T-cell (primary cell): ENCODE data around the gene TRIM33. TPM values are rescaled to one million over a fixed set of nuclear protein-coding genes. Genes with fewer than 3 reads are reported as not detected.
A peak's percentile ranks its signal among the peaks of the same experiment; 100 is the strongest.

Source experiments
- ATAC-seq, 4 experiments: fragments of 200-7000 bp in 3 of 4; fragments of 150-1000 bp in 1 of 4; cut with Tn5 transposase; replicated peaks in 1 of 4; 1 replicate in 3 of 4; 2 replicates in 1 of 4; pipeline ENCODE4 v1.10.0; 2021; ENCODE audit warnings: moderate library complexity in 3 of 4, mild to moderate bottlenecking in 2 of 4, moderate number of reproducible peaks in 1 of 4
- CTCF ChIA-PET, 2 donors: fragments of 300-600 bp; sonication (Branson Sonifier 250); formaldehyde crosslinking; loops; one replicate each; lab custom pipeline; 2022; ENCODE audit warnings: antibody characterized with exemption in 2 of 2; lab: Charles Lee
- POLR2A ChIA-PET, 2 donors: fragments of 300-600 bp; sonication (Branson Sonifier 250); formaldehyde crosslinking; loops; one replicate each; lab custom pipeline; 2022; ENCODE audit warnings: antibody characterized with exemption in 2 of 2; lab: Charles Lee
- DNase-seq, 35 experiments: peaks; one replicate each; pipeline versions ENCODE4 v3.0.0 to v3.0.0-alpha.2; 2013 to 2023
- H3K27ac ChIP-seq: one replicate; pipeline ENCODE4 v1.5.1; 2013; ENCODE audit warnings: low read length
- H3K27me3 ChIP-seq, 2 experiments: replicated peaks in 1 of 2; 1 replicate in 1 of 2; 2 replicates in 1 of 2; pipeline versions ENCODE4 v1.6.1 to v1.7.0; 2013; ENCODE audit warnings: low read length in 1 of 2, mixed read lengths in 1 of 2; ENCODE audit not compliant: control insufficient read depth in 2 of 2, insufficient read depth in 2 of 2; ENCODE audit errors: extremely low read depth in 1 of 2
- H3K36me3 ChIP-seq, 2 donors: 1 replicate in 1 of 2; 2 replicates in 1 of 2; pipeline versions ENCODE4 v1.6.1 to v1.7.0; 2013; ENCODE audit warnings: low read length in 1 of 2; ENCODE audit not compliant: control insufficient read depth in 2 of 2, insufficient read depth in 1 of 2; ENCODE audit errors: extremely low read depth in 1 of 2
- H3K4me1 ChIP-seq, 2 experiments: 1 replicate in 1 of 2; 2 replicates in 1 of 2; pipeline versions ENCODE4 v1.6.1 to v1.7.0; 2013; ENCODE audit warnings: low read length in 2 of 2, mixed read lengths in 1 of 2; ENCODE audit not compliant: insufficient read depth in 2 of 2, control insufficient read depth in 1 of 2; ENCODE audit errors: extremely low read depth in 1 of 2
- H3K4me3 ChIP-seq, 2 donors: 1 replicate in 1 of 2; 2 replicates in 1 of 2; pipeline versions ENCODE4 v1.5.1 to v1.7.0; 2013; ENCODE audit warnings: mild to moderate bottlenecking in 2 of 2, low read length in 1 of 2, moderate library complexity in 1 of 2; ENCODE audit not compliant: control insufficient read depth in 1 of 2; ENCODE audit errors: extremely low read depth in 1 of 2
- H3K9me3 ChIP-seq: 2 replicates; pipeline ENCODE4 v1.7.0; 2013
- H3K27ac Mint-ChIP-seq, 2 donors: one replicate each; pipeline ENCODE4 v1.8.0; 2020 to 2021; ENCODE audit warnings: mild to moderate bottlenecking in 2 of 2, mixed read lengths in 2 of 2
- H3K27me3 Mint-ChIP-seq, 2 donors: one replicate each; pipeline ENCODE4 v1.8.0; 2021 to 2022; ENCODE audit warnings: mixed read lengths in 2 of 2
- H3K36me3 Mint-ChIP-seq: one replicate; pipeline ENCODE4 v1.8.0; 2021; ENCODE audit warnings: mixed read lengths
- H3K4me1 Mint-ChIP-seq, 3 donors: one replicate each; pipeline ENCODE4 v1.8.0; 2020 to 2022; ENCODE audit warnings: mixed read lengths in 3 of 3, mild to moderate bottlenecking in 1 of 3
- H3K4me3 Mint-ChIP-seq, 3 donors: one replicate each; pipeline ENCODE4 v1.8.0; 2020 to 2022; ENCODE audit warnings: mild to moderate bottlenecking in 3 of 3, mixed read lengths in 3 of 3, moderate library complexity in 3 of 3
- H3K9me3 Mint-ChIP-seq, 3 donors: one replicate each; pipeline ENCODE4 v1.8.0; 2020 to 2022; ENCODE audit warnings: mixed read lengths in 3 of 3
- WGBS: methylation state at CpG from one replicate; pipeline ENCODE4 v1.1.5; 2013; ENCODE audit warnings: missing lambda C conversion rate; ENCODE audit not compliant: insufficient coverage; 5-methylcytosine and 5-hydroxymethylcytosine counted together
- total RNA-seq, 35 experiments: library from RNA in 6 of 35; stranded (reverse) in 6 of 35; fragments of 120-200 nt in 1 of 35; gene quantifications; one replicate each; pipeline versions ENCODE4 v1.2.1 to v1.2.4 and lab custom pipeline; 2013 to 2026

The TRIM33 gene
- total RNA-seq, 5 donors from 2014 or later (not counting 1 experiment from before 2014, with no cell fraction given) = 41.6 to 60.6 (median 47.3) TPM

DNA sequence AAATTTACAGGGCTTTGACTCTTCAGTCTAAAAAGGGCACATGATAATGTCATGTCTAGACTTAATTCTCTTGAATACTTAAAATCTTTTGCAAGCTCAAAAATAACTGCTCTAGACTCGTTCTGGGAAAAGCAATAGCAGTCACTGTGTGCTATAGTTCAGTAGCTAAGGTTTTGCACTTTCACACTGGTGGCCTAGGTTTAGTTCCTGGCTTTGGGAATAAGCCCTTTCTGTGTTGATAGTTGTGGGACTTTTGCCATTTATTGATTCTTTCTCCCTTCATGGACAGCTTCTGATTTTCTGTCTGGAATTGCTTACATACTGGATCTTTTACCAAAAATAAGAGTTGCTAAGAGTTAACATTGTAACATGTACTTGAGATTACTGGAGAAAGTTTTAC lies 151.2 kb downstream of the TRIM33 start:
- Histone ChIP-seq H3K4me3 (no peak overlapping the region), H3K9me3 (peaks cover 4% of the 10 kb centered on the region), H3K27ac (no peak overlapping the region), H3K36me3 (no peaks in the 10 kb centered on the region), H3K4me1 (no peaks in the 10 kb centered on the region), H3K27me3 (peaks cover 0 to 2% of the 10 kb centered on the region in 2 experiments)
- H3K36me3 Mint-ChIP-seq = peaks cover 3% of the 10 kb centered on the region
- no peak overlapping the region for H3K27ac Mint-ChIP-seq
- ATAC-seq = no peak
- H3K4me1 Mint-ChIP-seq = no peaks in the 10 kb centered on the region
- no peak for DNase-seq
- POLR2A ChIA-PET = interaction anchor here in 1 of 2 donors (0.6 kb wide), 1 partner anchor 406 kb away, joined by 3 read pairs; no protein-coding TSS in a partner anchor
- H3K27me3 Mint-ChIP-seq = no peaks in the 10 kb centered on the region
- no peak overlapping the region for H3K4me3 Mint-ChIP-seq
- CTCF ChIA-PET = interaction anchor here in 1 of 2 donors (0.6 kb wide), 1 partner anchor 197 kb away, joined by 6 read pairs; no protein-coding TSS in a partner anchor
- no CpG with 5 or more reads among the region's 1 CpG for WGBS
- peaks cover 0 to 15% (median 6%) of the 10 kb centered on the region in 3 donors for H3K9me3 Mint-ChIP-seq

DNA sequence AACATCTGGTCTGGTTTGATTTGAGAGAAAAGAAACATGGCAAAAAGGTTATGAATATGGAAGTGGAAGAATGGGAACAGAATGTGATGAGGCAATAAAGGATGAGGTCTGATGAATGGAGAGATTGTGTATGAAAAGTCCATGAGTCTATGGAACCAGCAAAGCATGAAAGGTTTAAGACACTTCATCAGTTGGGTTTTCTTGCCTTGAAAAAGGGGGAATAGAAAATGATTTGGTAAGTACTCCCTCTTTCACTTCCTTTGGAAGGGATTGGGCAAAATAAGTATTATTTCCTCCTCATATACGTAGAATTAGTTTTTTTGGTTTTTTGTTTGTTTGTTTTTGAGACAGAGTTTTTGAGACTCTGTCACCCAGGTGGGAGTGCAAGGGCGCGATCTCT lies 155.8 kb downstream of the TRIM33 start:
- Mint-ChIP-seq H3K4me3 (no peak overlapping the region), H3K27me3 (peaks cover 0 to 2% of the 10 kb centered on the region in 2 donors), H3K27ac (no peak overlapping the region), H3K4me1 (peaks cover 5 to 16% (median 7%) of the 10 kb centered on the region in 3 donors), H3K9me3 (no peaks in the 10 kb centered on the region), H3K36me3 (peaks cover 3% of the 10 kb centered on the region)
- ATAC-seq (no peak), DNase-seq (no peak)
- WGBS = 100% methylated on average over 2 of the region's 3 CpGs
- no peaks in the 10 kb centered on the region for H3K4me1 ChIP-seq
- ChIA-PET CTCF (no interaction called here), POLR2A (no interaction called here)
- H3K4me3 ChIP-seq = no peak overlapping the region
- H3K27ac ChIP-seq = no peak overlapping the region
- H3K36me3 ChIP-seq = no peaks in the 10 kb centered on the region
- H3K9me3 ChIP-seq = no peaks in the 10 kb centered on the region
- H3K27me3 ChIP-seq = no peaks in the 10 kb centered on the region

DNA sequence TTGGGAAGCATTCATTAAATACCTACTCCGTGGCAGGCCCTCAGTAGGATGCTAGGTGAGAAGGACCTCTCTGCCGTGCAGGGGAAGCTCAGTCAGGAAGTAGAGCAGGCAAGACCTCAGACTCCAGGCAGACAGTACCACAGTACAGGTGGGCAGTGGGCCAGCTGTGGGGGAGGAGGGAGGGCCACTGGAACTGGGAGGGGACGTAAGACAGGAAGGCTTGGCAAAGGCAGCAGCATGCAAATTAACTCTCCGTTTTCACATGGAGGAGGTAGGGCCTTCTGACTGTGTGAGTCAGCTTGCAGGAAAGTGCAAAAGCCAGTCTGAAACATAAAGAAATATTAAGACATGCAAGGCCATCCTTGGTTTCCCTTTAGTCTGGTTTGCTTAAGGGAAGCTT lies 157.7 kb downstream of the TRIM33 start:
- ChIA-PET CTCF (interaction anchor here in 1 of 2 donors (1.2 to 1.5 kb wide), 2 partner anchors 12 to 23 kb away, joined by 3 read pairs; no protein-coding TSS in a partner anchor), POLR2A (interaction anchor here in 1 of 2 donors (0.6 kb wide), 1 partner anchor 10 kb away, joined by 3 read pairs; no protein-coding TSS in a partner anchor)
- DNase-seq (peak in 2 of 35 experiments; percentile 30 to 36), ATAC-seq (peak in 3 of 4 experiments; percentile 30 to 68 (median 34))
- no peaks in the 10 kb centered on the region for H3K27me3 ChIP-seq
- H3K27me3 Mint-ChIP-seq = peaks cover 0 to 2% of the 10 kb centered on the region in 2 donors
- no peaks in the 10 kb centered on the region for H3K9me3 Mint-ChIP-seq
- no peak overlapping the region for H3K4me3 ChIP-seq
- H3K36me3 ChIP-seq = no peaks in the 10 kb centered on the region
- H3K9me3 ChIP-seq = no peaks in the 10 kb centered on the region
- H3K4me1 ChIP-seq = no peaks in the 10 kb centered on the region
- WGBS = no CpG with 5 or more reads among the region's 4 CpGs
- H3K4me3 Mint-ChIP-seq = no peak overlapping the region
- no peak overlapping the region for H3K27ac ChIP-seq
- peak overlapping the region in 1 of 2 donors; percentile 74 for H3K27ac Mint-ChIP-seq
- no peaks in the 10 kb centered on the region for H3K36me3 Mint-ChIP-seq
- peaks cover 5 to 16% (median 7%) of the 10 kb centered on the region in 3 donors for H3K4me1 Mint-ChIP-seq

DNA sequence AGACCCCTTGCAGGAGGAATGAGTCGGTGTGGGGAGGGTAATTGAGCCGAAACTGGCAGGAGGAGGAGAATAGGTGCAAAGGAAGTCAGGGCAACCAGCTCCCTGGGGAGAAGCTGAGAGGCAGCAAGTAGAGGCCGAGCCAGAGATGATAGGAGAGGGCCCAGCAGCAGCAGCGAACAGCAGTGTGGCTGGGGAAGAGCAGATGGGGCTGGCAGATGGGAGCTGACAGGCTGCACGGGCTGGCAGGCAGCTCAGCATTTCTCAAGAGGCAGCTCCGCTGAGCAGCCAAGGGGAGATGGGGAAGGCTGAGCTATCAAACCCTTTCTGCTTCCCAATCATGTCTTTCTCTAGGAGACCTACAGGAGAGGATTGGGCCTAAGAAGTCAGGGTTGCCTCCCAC lies 158.2 kb downstream of the TRIM33 start:
- H3K4me1 ChIP-seq = no peaks in the 10 kb centered on the region
- H3K36me3 Mint-ChIP-seq = no peaks in the 10 kb centered on the region
- H3K27me3 ChIP-seq = no peaks in the 10 kb centered on the region
- ATAC-seq (no peak), DNase-seq (no peak)
- H3K4me3 Mint-ChIP-seq = no peak overlapping the region
- CTCF ChIA-PET = interaction anchor here (0.5 to 1.2 kb wide), 2 partner anchors 23 to 76 kb away, joined by 3 to 4 read pairs; no protein-coding TSS in a partner anchor
- no peaks in the 10 kb centered on the region for H3K9me3 ChIP-seq
- POLR2A ChIA-PET = interaction anchor here in 1 of 2 donors (0.6 kb wide), 1 partner anchor 11 kb away, joined by 3 read pairs; no protein-coding TSS in a partner anchor
- H3K27ac ChIP-seq = no peak overlapping the region
- H3K36me3 ChIP-seq = no peaks in the 10 kb centered on the region
- H3K9me3 Mint-ChIP-seq = no peaks in the 10 kb centered on the region
- no peak overlapping the region for H3K4me3 ChIP-seq
- H3K27me3 Mint-ChIP-seq = peaks cover 0 to 2% of the 10 kb centered on the region in 2 donors
- 86% methylated on average over 4 of the region's 6 CpGs for WGBS
- H3K4me1 Mint-ChIP-seq = peaks cover 5 to 16% (median 7%) of the 10 kb centered on the region in 3 donors
- H3K27ac Mint-ChIP-seq = peak overlapping the region in 1 of 2 donors; percentile 74

DNA sequence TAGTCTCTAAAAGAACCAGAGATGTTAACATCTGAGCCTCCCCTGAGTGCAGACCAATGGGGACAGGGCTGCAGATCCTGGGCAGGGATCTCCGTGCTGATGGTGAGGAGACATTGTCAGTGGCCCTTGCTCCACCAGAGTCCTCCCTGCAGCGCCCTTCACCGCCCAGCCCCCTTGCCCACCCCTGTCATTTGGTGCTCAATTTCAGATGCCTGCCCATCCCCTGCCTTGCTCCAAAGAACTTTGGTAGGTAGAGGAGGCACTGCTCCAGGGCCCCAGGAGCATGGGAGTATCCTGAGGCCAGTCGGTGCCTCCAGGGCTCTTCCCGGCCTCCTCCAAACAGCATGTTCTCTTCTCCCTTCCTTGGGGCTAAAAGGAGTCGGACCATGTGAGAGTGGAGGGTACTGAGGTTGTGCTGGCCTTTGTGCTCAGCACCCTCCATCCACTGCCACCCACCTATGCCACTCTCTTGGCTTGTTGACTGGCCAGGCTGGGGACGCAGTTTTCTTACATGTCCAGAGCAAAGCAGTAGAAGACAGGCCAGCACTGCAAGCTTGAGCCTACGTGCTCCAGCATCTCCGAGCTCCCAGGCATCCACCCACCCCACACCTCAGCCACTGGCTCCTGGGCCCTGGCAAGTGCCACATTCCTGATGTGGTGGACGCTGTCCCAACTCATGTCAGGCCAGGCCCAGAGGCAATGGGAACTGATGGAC lies 160.1 kb downstream of the TRIM33 start:
- Histone ChIP-seq H3K9me3 (no peaks in the 10 kb centered on the region), H3K27me3 (no peaks in the 10 kb centered on the region), H3K4me3 (no peak overlapping the region), H3K4me1 (peaks cover under 1 to 11% of the 10 kb centered on the region in 2 experiments), H3K27ac (no peak overlapping the region), H3K36me3 (no peaks in the 10 kb centered on the region)
- Mint-ChIP-seq H3K36me3 (no peaks in the 10 kb centered on the region), H3K4me1 (peaks cover 16 to 26% (median 17%) of the 10 kb centered on the region in 3 donors), H3K9me3 (no peaks in the 10 kb centered on the region), H3K27ac (no peak overlapping the region), H3K4me3 (no peak overlapping the region), H3K27me3 (peaks cover 0 to 4% of the 10 kb centered on the region in 2 donors)
- ATAC-seq (no peak), DNase-seq (no peak)
- ChIA-PET CTCF (interaction anchor here in 1 of 2 donors (1.4 to 1.6 kb wide), 2 partner anchors 12 to 77 kb away, joined by 3 to 4 read pairs; no protein-coding TSS in a partner anchor), POLR2A (no interaction called here)
- 84% methylated on average over 4 of the region's 10 CpGs for WGBS

DNA sequence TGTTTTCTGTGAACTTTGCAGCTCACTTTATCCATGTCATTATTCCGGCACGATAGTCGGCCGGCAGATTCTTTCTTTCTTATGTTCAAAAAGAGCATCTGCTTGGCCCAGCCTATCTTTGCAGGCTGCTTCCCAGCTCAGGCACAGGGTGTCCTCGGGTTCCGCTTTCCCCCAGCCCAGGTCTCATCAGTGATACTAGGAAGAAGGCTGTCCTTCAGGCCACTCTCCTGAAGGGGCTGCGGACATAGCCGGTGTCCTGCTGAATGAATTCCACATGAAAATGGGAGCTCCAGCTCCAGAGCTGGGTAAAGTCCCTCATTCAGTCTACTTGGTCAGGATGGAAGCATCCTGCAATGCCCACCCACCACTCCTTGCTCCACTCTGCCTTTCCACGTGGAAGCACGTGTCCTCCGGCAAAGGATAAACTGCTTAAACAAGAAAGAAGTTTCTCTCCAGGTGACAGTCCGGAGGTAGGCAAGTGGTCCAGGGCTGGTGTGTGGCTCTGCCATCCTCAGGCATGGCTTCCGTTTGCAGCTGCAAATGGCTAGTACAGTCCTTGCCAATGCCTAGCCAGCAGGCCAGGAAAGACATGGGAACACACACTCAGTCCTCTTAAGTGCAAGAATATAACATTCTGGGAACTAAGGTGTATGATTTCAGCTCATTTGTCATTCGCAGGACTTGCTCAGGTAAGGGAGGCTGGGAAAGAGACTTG lies 161.0 kb downstream of the TRIM33 start:
- ChIA-PET CTCF (interaction anchor here in 1 of 2 donors (0.6 to 1.6 kb wide), 3 partner anchors 11 to 705 kb away, joined by 3 to 4 read pairs (median 4); no protein-coding TSS in a partner anchor), POLR2A (no interaction called here)
- peaks cover 20 to 31% (median 21%) of the 10 kb centered on the region in 3 donors for H3K4me1 Mint-ChIP-seq
- no peak for ATAC-seq
- no peaks in the 10 kb centered on the region for H3K36me3 Mint-ChIP-seq
- Histone ChIP-seq H3K4me3 (no peak overlapping the region), H3K4me1 (peaks cover 3 to 15% of the 10 kb centered on the region in 2 experiments), H3K9me3 (no peaks in the 10 kb centered on the region), H3K27ac (no peak overlapping the region), H3K27me3 (no peaks in the 10 kb centered on the region), H3K36me3 (no peaks in the 10 kb centered on the region)
- H3K4me3 Mint-ChIP-seq = no peak overlapping the region
- WGBS = 94% methylated on average over 12 of the region's 14 CpGs
- no peak overlapping the region for H3K27ac Mint-ChIP-seq
- no peaks in the 10 kb centered on the region for H3K9me3 Mint-ChIP-seq
- DNase-seq = no peak
- H3K27me3 Mint-ChIP-seq = peaks cover 0 to 4% of the 10 kb centered on the region in 2 donors
